Stimulated activated CD8-positive, alpha-beta memory T cell treated with anti-CD3 and anti-CD28 coated beads, Interleukin-4, amount 100 ng/mL, for 24 hours (primary cell): ENCODE data around the gene SPATA19.

Source experiments
- DNase-seq: peaks from one replicate; pipeline ENCODE4 v3.0.0-alpha.2; 2020; ENCODE audit warnings: low read depth

SPATA19 gene

DNA sequence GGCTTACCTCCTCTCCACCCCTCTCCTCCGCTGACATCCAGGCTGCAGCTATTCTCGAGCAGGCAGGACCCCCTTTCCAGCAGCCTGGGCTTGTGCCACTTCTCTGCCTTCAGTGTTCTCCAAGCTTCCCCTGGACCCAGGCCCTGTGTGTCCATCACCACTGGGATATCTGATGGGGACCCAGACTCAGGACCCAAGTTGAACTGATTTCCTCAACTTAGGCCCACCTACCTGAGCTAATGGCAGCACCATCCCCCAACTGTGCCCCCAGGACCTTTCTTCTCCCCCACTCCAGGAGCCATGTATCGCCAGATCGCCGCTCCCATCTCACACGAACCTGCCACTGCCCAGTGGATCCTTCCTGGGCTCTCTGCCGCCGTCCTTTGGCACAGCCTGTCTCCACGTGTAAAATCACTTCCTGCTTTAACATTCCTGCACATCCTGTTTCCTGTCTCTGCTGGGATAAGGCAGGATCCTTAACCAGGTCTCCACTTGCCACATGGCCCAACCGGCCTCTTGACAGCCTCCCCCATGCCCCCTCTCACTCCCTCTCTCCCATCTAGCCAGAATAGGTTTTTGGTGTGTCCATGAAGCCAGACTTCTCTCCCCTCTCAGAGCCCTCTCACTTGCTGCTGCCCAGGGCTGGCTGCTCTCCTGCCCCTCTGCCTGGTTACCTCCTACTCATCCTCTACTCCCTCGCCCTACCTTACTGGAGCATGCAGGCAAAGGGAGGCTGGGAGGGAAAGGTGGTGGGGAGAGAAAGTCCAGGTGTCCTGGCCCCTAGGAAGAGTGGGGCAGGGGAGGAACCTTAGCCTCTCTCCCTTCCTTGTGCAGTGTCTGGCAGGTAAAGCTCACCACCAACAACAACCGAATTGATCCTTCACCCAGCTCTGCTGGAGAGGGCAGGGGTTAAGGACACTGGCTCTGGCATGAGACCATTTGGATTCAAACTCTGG is 9.4 kb downstream of the SPATA19 start:
- DNase-seq = no peak

DNA sequence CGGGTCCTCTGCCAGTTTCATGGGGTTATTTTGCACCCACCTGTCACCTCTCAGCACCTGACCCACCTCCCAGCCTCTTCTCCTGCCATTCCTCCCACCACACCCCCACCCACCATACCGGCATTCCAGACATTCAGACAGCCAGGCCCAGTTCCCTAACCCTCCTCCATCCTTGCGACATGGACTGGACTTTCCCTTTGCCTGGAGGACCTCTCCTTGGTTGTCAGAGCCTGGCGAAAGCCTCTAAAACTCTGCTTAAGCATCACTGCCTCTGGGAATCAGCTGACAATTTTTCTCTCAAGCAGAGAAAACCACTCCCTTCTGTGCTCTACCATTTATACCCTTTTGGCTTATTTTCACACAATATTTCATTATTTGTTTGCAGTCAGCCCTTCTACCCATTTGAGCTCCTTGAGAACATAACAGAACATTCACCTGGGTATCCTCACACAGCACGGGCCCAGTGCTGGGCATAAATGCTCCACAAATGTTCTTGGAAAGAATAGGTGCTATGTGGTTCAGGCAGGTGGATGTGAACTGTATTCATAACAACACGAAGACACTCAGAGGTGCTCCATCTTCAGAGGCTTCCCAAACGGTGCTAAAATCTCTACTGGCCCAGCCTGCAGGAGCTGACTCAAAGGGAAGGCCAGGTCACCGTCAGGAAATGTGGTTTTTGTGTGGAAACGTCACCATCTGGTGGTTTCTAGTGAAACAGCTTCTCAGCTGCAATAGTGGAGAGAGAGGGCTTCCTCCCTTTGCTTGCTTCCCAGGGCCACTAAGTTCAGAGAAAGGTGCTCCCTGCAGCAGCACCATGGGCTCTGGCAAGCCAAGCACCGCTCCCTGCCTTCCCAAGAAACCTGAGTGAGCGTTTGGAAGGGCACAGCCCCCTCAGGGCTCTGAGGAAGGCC is 10.4 kb downstream of the SPATA19 start:
- DNase-seq = no peak

DNA sequence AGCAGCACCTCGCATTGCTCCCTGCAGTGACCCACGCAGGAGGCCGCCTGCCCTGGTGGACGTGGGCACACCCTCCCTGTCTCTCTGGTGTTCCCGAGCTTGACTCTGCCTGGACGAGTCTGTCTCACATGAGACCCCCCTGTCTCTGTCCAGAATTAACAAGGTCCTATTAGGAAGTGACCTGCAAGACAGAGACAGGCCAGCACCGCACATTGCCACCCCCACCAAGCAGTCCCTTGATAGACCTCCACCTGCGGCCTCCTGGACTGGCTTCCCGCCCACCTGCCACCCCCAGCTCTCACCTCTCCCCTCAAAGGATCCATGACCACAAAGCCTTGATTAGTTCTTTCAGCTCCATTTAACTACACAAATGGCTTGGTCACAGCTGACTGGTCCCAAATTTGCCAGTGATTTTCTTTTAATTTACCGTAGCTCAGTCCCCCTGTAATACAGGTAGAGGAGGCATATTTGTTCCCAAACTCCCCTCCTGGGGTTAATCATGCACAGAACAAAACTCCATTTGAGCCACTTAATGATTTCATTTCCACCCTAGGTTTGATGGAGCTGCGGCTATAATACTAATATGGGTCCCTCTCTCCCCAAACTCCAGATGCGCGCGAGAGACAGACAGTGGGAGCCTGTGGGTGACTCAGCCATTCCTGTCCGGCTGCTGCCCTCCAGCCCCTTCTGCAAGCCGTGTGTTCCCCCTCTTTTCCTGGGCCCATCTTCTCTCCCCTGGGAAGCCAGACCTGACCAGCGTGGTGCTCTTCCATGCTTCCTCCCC is 11.2 kb downstream of the SPATA19 start:
- no peak for DNase-seq

DNA sequence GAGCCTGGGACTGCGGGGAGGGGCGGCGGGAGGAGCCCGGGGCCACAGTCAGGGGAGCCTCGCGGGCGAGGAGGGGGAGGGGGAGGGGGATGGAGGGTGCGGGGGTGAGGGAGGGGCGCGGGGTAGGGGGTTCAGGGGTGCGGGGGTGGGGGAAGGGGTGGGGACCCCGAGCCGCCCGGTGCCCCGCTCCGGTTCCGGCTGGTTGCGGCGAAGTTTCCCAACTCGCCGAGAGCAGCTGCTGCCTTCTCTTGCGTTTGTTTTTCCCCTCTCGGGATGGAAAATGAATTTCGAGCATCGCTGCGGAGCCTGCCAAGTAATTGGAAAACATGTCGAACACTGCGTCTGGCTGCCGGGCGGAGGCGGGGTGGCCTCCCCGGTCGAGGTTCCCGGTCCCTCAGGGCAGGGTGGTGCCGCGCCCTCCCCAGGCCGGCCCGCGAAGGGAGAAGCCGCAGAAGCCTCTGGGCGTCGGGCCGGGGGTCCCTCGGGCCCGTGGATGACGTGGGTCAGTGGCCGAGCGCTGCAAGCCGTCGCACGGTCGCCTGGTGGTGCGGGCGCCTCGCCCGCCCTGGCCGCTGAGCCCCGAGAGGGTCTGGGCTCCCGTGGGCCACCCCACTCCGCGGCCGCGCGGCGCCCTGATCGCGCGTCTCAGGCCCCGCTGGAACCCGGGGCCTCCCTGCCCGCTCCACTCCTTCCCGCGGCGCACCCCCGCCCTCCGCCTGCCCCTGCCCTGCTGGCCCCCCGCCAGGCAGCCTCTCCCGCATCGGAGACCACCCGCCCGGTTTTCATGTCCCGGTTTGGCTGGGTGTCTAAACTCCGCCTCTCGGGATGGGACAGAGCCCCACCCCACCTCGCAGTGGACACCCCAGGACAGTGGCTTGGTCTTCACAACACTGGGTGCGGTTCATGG is 12.1 kb downstream of the SPATA19 start:
- DNase-seq = no peak

DNA sequence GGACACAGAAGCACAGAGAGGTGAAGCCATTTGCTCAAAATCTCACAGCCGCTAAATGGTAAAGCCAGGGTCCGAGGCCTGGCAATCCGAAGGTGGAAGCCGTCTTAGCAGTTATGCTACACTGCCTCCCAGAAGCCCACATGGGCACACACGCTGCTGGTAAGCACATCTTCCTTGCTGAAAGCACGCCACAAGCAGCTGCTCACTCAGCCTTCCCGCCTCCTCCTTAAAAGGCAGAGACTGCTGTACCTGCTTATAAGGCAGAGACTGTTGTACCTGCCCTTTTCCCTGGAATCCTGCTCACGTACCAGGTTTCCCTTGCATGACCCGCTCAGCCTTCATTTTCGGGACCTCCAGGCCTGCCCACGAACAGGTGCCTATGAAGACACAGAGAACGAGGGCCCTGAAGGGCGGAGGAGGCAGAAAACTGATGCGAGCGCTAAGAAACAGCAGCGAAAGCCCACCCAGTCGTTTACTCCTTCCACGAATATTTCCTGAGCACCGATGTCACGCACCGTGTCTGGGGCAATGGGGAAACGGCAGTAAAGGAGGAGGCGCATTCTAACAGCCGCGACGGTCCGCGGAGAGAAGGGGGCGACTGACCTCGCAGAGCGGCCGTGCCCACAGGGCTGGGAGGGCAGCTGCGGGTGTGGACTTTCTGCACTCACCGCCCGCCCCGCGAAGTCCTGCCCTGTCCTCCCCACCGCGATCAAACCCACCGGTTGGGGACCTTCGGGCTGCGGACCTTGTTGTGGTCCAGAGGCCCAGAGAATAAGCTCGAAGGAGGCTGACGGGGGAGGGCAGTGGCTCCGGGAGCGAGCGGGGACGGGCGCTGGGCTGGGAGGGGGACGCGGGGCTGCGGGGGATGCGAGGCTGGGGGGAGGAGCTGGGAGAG is 13.0 kb downstream of the SPATA19 start:
- no peak for DNase-seq

DNA sequence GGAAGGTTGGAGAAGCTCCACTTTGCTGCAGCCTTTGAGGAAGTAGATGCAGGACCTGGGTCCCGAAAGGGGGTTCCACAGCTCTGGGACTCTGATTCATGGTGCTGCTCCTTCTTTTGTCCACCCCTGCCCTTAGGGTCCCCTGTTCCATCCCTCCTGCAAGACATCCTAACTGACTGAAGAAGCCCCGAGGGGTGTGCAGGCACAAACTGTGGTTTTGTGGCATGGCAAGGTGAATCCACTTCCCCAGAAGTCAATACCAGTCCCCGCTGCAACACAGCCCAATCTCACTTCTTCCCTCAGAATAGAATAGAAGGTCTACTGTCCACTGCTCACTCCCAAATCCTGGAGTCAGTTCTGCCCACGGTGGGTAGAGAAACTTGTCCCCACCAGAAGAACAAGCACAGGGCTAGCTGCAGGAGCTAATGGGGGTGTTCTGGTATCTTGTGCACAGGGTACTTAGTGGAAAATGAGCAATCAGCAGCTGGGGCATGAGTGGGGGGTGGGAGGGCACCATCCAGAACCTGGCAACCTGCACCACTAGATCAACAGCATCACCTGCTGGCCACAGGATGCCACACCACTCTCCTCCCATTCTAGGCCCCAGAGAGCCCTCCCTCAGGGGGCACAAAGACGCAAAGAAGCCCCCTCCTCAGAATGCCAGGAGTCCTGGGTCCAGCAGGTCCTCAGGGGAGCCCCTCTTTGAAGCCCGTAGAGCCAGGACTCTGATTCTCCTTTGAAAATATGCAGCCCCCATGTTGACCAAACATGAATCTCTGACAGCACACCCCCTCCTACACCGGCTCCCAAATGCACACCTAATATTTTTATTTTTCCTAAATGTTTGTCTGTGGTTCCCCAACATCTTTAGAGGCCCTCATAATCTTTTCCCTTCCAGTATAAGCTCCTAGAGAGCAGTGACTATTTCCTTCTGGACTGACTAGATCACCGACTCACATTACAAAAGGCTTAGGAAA is 14.1 kb downstream of the SPATA19 start:
- DNase-seq = no peak

DNA sequence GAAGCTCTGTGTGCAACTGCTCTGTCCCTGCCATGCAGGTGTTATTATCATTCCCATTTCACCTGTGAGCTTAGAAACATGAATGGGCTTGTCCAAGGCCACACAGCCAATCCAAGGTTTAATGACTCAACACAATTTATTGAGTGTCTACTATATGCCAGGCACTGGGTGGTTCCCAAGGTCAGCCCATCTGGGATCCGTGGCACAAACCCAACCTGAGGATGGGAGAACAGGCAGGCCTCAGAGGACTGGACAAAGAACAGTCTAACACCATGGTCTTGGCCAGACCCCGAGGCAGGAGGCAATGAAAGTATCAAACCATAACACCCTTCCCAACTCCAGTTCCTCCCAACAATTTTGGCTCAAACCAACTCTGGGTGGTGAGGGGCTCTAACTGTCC is 15.7 kb downstream of the SPATA19 start:
- no peak for DNase-seq

DNA sequence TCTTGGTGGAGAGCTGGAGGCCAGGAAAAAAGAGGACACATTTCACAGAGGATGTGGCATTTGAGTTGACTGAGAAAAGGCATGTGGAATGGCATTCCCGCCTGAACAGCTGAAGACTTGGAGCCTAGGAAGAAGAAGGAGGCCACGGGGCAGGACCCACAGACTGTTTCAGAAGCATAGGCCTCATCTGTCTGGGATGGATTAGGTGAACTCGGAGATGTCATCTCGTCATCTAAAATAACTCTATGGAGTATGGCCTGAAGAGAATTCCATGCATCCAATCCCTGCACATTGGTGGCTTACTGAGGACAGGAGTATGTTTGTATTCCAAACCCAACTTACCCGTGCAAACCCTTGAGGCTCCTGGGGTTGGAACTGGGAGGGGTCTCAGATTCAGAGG is 16.4 kb downstream of the SPATA19 start:
- DNase-seq = no peak

DNA sequence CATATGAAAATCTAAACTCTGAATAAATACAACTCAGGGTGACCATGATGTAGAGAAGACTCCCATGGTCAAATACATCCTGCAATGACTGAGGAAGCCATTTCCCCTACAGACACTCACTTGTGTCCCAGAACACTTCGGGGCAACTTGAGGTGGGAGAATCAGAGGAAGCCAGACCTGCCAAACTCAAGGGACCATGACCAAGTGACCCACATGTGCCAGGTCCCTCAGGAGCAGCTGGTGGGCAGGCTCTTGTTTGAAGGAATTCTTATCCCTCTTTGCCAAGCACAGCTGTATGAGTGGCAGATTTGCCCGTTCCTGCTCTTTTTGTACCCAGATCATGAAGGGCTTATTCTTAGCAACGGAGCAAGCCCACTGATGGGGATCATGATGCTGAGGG is 17.8 kb downstream of the SPATA19 start:
- DNase-seq = no peak

DNA sequence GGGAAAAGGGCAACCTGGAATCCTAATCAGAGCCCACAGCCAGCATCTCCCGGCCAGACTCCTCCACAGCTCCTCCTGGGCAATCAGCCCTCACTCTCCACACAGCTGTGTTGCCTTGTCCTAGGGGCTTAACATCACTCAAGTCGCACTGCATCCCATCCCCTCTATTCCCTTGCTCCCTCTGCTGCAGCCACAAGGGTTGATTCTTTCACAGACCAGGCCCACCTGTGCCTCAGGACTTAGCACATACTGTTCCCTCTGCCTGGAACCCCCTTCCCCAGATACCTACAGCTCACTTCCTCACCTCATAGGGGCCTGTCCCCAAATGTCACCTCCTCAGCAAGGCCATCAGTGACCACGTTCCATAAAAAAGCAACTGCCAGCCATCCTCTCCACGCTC is 18.4 kb downstream of the SPATA19 start:
- no peak for DNase-seq

DNA sequence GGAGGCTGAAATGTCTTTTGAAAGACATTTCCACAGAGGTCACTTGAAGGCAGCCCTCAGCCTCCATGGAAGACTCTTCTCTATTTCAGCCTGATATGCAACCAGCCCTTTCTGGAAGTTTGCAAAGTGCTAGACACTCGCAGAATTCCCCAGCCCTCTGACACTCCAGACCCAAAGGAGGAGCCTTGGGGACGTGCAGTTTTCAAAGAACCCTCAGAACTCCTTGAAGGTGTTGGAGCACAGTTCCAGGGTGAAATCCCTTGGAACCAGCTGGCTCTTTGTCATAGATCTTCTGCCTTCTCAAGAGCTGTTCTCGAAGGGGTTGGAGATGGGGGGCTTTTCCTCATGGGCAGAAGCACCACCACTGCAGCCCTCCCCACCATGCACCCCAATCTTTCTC is 19.6 kb downstream of the SPATA19 start:
- no peak for DNase-seq

DNA sequence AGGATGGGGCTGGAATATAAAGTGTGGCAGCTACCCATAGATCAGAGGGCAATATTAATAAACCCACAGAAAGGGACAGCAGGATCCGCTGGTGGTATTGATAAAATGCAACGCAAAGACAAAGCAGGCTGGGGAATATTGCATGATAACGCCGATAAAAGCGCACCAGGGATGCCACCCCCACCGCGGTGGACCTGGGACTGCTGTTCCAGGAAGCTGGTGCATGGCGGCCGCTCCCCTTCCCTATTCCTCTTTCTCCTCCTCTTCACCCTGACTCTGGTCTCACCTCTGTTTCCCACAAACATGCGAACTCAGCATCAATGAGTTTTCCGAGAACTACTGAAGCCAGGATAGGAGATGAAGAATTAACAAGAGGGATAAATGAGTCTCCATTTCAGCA is 20.2 kb downstream of the SPATA19 start:
- DNase-seq = no peak

DNA sequence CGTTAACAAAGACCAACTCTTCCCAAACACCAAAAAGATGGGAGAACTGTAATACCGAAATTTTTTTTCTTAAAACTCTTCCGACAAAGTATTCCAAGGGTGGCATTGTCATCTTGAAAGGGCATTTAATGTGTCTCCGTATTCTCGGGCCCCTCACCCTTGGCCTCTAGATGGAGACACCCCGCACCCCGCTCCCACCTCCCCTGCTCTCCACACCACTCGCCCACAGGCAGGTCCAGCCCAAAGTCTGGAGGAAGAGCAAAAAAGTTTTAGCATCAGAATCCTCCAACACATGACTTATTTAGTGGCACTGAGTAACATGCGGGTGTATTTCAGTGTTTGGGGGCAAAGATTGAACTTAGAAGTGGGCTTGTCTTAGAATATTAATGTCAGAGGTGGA is 20.7 kb downstream of the SPATA19 start:
- DNase-seq = no peak

DNA sequence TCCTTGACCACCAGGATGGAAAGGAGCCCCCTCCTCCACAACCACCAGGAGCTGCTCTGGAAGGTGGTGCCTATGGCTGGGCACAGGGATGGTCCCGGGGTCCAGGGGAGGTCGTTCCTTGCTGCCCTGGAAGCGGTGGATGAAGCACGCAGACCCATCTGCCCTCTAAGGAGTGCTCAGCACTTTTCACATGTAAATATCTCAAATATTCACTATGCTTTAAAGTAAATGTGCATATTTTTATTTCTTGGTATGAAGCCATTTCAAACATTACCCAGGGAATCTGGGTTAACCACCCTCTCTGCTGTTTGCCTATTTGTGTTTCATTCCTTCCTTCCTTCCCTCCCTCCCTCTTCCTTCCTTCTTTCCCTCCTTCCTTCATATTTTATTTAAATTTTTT is 21.7 kb downstream of the SPATA19 start:
- DNase-seq = no peak

DNA sequence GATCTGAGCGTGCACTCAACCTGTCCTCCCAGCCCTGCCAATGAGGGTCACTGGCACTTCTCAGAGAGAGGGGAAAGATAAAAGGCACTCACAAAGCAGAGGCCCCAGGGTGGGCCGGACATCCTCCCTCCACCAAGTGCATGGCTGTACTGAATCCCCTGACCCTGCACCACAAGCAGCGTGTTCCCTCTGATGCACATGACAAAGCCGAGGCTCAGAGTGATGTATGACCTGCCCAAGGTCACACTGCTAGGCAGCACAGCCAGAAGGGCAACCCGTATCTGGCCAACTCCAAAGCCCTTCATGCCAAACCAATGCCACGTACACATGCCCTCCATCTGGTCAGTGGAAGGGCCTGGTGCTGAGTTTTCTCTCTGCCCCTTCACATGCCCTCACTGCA is 22.1 kb downstream of the SPATA19 start:
- DNase-seq = no peak

DNA sequence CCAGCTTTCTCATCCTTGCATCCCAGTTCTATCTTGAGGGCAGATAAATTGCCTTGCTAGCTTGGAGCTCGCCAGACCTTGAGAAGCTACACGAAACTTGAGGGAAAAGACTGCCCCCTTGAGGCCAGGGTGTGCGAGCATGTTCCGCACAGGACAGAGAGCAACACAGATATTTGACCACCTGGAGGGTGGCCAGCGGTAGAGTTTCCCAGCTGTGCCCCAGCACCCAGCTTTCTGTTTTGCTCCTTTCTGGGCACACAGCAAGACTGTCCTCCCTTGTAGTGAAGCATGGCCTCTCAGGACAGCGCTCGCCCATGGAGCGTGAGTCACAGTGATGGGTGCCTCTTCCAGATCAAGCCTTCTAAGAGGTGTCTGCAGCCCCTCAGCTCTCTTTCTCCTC is 23.5 kb downstream of the SPATA19 start:
- no peak for DNase-seq

DNA sequence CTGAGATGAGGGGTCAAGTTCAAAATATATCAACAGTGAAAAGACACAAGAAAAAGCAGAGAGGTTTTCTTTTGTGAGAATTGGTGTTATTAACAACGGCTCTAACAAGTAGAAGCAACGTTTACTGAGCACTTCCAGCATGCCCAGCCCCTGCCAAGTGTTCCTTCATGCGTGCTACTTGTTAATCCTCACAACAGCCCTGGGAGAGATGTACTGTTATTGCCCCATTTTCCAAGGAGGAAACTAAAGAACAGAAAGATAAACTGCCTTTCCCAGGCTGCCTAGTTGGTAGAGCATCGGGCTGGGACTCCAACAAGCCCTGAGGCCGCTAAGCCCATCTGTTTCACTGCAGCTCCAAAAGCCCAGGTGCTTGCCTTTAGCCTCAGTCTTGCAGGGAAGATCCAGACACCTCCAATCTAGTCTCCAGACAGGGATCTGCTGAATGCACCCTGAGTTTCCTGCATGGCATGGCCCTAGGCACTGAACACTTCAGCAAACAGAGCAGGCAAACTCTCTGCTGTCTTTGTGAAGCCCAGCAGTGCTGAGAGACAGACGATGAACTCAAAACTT is 25.5 kb downstream of the SPATA19 start:
- DNase-seq = no peak

DNA sequence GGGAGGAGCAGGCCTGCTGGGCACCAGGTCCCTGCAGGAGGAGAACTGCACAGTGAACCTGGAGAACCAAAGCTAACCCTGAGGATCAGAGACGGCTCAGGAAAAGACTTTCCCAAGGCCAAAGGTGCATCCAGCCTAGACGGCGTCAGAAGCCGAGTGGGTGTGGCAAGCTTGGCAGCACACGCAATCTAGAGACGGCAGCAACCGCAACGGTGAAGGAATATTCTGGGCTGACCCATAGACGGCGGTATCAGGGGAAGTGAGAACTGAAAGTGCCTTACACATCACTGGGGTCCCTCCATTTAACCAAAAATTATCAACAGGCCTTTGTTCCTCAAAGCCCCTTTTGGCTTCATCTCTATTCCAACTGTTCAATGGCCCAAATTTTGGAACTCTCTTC is 26.2 kb downstream of the SPATA19 start:
- DNase-seq = no peak

DNA sequence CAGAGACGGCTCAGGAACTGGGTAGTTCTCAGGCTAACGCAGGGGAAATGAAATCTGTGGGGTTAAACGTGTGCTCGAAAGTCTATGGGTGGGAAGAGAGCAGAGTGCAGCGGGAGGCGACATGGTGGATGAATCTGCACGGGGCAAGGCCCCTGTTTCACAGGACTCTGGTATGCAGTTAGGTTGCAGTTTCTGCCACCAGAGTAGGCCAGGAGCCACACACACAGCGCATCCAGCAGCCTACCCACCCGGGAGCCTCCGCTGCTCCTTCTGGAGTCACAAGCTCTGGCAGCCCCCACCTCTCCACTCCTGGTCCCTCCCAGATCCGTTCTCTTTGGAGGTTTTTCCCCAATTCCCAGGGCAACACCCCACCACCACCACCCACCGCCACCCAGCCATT is 27.0 kb downstream of the SPATA19 start:
- no peak for DNase-seq
